Fibroblast of lung (primary cell): Measurements from ENCODE around the gene BZW1.

Source experiments
- CTCF ChIP-seq, 2 donors: IDR thresholded peaks in 1 of 2; conservative IDR thresholded peaks in 1 of 2; 1 replicate in 1 of 2; 2 replicates in 1 of 2; pipeline ENCODE4 v1.5.1; 2011 to 2012; ENCODE audit warnings: low read length in 2 of 2, control low read depth in 1 of 2, inconsistent platforms in 1 of 2, low read depth in 1 of 2, mild to moderate bottlenecking in 1 of 2
- EZH2 ChIP-seq: IDR thresholded peaks from 2 replicates; pipeline ENCODE4 v1.5.1; 2012; ENCODE audit warnings: low read length, control low read depth, mild to moderate bottlenecking; ENCODE audit errors: missing control alignments

- TF ChIP-seq EZH2 = no peak
- TF ChIP-seq CTCF (conservative IDR thresholded peaks at IDR 0.05 in 1 of 2, IDR thresholded peaks at IDR 0.05 in 1 of 2; ENCODE audit: low read depth in 1 of 2, low read length in 2 of 2) = no peak
These were observed 15.1 kb upstream of the BZW1 start for GRCh38 chr2:200796561-200796960.
